ENCODE results near the gene PTPRQ. TPM values are rescaled to one million over a fixed set of nuclear protein-coding genes. Genes with fewer than 3 reads are reported as not detected.

PTPRQ gene
- total RNA-seq, 1 experiment from 2014 or later: not detected

GRCh38 chr12:80714846-80715245 is 270.8 kb downstream of the PTPRQ start:
- H3K4me1 ChIP-seq (ENCODE audit: control insufficient read depth, insufficient read depth, low read length): no peaks in the 10 kb centered on the region; the same call in 1 of the 2 replicates
- H3K27me3 ChIP-seq (ENCODE audit: control insufficient read depth, insufficient read depth, low read length): no peaks in the 10 kb centered on the region
- no peaks in the 10 kb centered on the region for H3K36me3 ChIP-seq (ENCODE audit: control insufficient read depth, insufficient read depth, low read length)
- ATAC-seq (no peak), DNase-seq (ENCODE audit: low read depth, low spot score) (no peak)
- CTCF ChIA-PET: no interaction called here
- TF ChIP-seq, protein P1, sequence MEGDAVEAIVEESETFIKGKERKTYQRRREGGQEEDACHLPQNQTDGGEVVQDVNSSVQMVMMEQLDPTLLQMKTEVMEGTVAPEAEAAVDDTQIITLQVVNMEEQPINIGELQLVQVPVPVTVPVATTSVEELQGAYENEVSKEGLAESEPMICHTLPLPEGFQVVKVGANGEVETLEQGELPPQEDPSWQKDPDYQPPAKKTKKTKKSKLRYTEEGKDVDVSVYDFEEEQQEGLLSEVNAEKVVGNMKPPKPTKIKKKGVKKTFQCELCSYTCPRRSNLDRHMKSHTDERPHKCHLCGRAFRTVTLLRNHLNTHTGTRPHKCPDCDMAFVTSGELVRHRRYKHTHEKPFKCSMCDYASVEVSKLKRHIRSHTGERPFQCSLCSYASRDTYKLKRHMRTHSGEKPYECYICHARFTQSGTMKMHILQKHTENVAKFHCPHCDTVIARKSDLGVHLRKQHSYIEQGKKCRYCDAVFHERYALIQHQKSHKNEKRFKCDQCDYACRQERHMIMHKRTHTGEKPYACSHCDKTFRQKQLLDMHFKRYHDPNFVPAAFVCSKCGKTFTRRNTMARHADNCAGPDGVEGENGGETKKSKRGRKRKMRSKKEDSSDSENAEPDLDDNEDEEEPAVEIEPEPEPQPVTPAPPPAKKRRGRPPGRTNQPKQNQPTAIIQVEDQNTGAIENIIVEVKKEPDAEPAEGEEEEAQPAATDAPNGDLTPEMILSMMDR (IDR thresholded peaks at IDR 0.05): no peak
- TF ChIP-seq REST (IDR thresholded peaks at IDR 0.05; ENCODE audit: insufficient read depth in 1 of 2, low read depth in 2 of 2, low read length in 1 of 2): no peak
- no peak for TF ChIP-seq TCF7L2 (IDR thresholded peaks at IDR 0.05; ENCODE audit: low read depth, low read length)
- TF ChIP-seq SIN3A (IDR thresholded peaks at IDR 0.05; ENCODE audit: borderline replicate concordance, insufficient read depth, low read depth, low read length): no peak
- no peak for TF ChIP-seq POLR2AphosphoS5 (IDR thresholded peaks at IDR 0.05; ENCODE audit: low read depth, low read length)
- H3K4me3 ChIP-seq (ENCODE audit: low read depth in 2 of 2, low read length in 2 of 2): no peak overlapping the region
- H3K27ac ChIP-seq (ENCODE audit: low read length): no peak overlapping the region
- POLR2A ChIA-PET: no interaction called here
- no TSS peak for BruUV-seq (replicated peaks)
- in situ Hi-C loops (cut with HindIII; ENCODE audit: low pct_unique_long_range_greater_than_20kb, low sequenced_read_pairs): no loop called here
- intact Hi-C loops (cut with micrococcal nuclease; ENCODE audit: unreplicated experiment): no loop called here
- H3K9me3 ChIP-seq (ENCODE audit: control insufficient read depth, insufficient read depth, low read depth, low read length): no peaks in the 10 kb centered on the region

DNA sequence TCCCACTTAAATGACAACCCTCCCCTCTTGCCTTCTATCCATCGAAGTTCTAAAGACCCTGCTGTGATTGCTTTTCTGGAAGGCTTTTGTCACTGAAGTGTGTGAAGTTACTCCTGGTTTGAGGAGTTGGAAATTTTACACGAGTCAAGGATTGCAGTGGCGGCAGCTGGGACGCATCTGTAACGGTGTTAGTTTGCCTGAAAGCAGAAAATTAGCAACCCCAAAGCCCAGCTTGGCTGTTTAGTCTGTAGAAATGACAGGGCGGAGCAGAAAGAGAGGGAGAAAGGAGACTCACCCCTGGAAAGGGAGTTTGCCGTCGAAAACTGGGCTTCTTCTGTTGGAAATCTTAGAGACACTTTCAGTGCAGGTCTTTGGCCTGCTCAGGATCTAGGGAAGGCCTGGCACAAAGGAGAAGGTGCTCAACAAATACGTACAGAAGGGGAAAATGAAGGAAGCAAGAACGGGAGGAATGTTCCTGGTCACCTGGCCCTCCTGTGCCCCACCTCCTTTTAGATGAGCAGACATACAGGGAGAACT is 271.7 kb downstream of the PTPRQ start:
- H3K9me3 ChIP-seq (ENCODE audit: control insufficient read depth, insufficient read depth, low read depth, low read length): no peaks in the 10 kb centered on the region
- TF ChIP-seq POLR2AphosphoS5 (IDR thresholded peaks at IDR 0.05; ENCODE audit: low read depth, low read length) (no peak), REST (IDR thresholded peaks at IDR 0.05; ENCODE audit: insufficient read depth in 1 of 2, low read depth in 2 of 2, low read length in 1 of 2) (no peak), SIN3A (IDR thresholded peaks at IDR 0.05; ENCODE audit: borderline replicate concordance, insufficient read depth, low read depth, low read length) (no peak), TCF7L2 (IDR thresholded peaks at IDR 0.05; ENCODE audit: low read depth, low read length) (no peak)
- TF ChIP-seq, protein P1 (IDR thresholded peaks at IDR 0.05): no peak
- H3K27ac ChIP-seq (ENCODE audit: low read length): no peak overlapping the region
- no peaks in the 10 kb centered on the region for H3K27me3 ChIP-seq (ENCODE audit: control insufficient read depth, insufficient read depth, low read length)
- intact Hi-C loops (cut with micrococcal nuclease; ENCODE audit: unreplicated experiment) (no loop called here), in situ Hi-C loops (cut with HindIII; ENCODE audit: low pct_unique_long_range_greater_than_20kb, low sequenced_read_pairs) (no loop called here)
- POLR2A ChIA-PET: no interaction called here
- no peaks in the 10 kb centered on the region for H3K36me3 ChIP-seq (ENCODE audit: control insufficient read depth, insufficient read depth, low read length)
- ATAC-seq (no peak), DNase-seq (ENCODE audit: low read depth, low spot score) (no peak)
- no TSS peak for BruUV-seq (replicated peaks)
- H3K4me3 ChIP-seq (ENCODE audit: low read depth in 2 of 2, low read length in 2 of 2): no peak overlapping the region
- no peaks in the 10 kb centered on the region; the same call in 1 of the 2 replicates for H3K4me1 ChIP-seq (ENCODE audit: control insufficient read depth, insufficient read depth, low read length)
- CTCF ChIA-PET: no interaction called here

Data from Panc1 (cell line).